GM21723 (cell line): ENCODE results near the gene MAN1B1.

Experiments
- ATAC-seq: cut with Tn5 transposase; IDR thresholded peaks from one replicate; pipeline ENCODE4 v1.9.1; 2021; ENCODE audit warnings: mild to moderate bottlenecking, moderate library complexity; ENCODE audit not compliant: unreplicated experiment

The MAN1B1 gene

DNA sequence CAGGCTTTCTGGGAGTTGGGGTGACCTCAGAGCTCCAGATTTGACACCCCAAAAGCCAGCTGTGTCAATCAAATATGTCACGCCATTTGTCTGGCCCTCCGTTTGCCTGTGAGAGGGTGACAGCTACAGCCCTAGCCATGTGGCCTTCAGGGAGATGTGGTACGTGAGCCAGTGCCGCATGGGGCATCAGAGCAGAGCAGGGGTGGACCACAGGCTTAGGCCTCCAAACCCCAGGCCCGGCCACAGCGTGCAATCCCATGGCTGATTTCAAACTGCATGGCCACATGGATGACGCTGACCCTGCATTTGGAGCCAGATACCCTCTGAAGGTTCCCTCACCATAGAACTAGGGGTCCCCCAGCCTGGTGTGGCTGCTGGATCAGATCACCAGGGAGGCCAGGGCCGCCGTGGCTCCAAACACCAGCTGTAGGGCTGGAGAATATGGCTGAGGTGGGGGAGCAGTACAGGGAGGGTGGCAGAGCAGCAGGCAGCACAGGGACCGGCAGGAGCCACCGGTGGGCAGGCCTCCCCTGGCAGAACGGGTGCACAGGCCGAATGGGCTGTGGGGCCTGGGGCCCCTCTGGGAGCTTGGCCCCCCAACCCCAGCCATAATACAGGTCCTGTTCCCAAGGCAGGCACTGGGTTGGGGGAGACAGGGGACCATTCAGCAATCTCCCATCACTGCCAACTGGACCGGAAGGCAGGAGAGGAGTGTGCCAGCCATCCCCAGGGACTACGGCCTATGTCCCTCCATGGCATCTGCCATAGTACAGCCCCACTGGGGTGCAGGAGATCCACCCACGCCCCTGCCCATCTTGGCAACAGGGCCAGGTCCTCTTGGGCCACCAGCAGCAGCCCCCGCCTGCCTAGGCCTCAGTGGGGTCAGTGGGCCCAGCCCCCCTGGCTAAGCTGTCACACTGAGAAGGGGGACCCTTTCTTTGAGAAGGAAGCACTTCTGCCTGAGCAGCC lies 18.0 kb upstream of the MAN1B1 start:
- no peak for ATAC-seq

GRCh38 chr9:137069508-137070091 lies 17.2 kb upstream of the MAN1B1 start:
- ATAC-seq = peak; percentile 19

DNA sequence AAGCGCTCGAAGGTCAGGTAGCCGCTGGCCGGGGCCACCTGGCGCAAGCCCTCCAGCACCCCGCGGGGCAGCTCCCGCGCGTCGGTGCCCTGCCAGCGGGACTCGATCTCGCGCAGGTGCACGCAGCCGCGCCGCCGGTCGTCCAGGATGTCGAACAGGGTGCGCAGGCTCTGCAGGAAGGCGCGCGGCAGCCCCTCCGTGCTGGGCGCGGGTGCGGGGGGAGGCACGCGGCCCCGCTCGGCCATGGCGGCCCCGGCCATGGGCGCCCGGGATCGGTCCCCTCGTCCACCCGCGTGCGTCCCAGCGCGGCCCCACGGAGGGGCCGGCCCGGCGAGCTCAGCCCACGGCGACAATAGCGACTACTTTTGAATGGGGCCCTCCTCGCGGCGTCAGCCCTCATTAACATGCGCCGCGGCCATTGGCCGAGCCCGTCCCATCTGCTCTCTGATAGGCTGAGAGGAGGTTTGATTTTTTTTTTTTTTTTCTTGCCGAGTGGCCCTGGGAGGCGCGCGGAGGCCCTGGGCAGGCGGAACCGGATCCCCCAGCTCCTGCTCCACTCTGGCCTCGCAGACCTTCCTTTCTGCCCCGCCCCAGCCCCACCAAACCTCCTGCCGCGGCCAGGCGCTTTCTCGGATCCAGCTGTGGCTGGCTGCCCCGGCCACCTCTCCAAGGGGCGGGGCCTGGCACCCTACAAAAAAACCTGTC lies 16.4 kb upstream of the MAN1B1 start, which contains the start of gene SAPCD2:
Gene SAPCD2 (minus strand): TSS at position 357 of the 705 bp plus-strand sequence. CDS start 97 bp downstream, at position 260.
- peak; percentile 63 for ATAC-seq

GRCh38 chr9:137070906-137071275 lies 15.9 kb upstream of the MAN1B1 start:
- no peak for ATAC-seq

- ATAC-seq = no peak
Measured at GRCh38 chr9:137071282-137071681, 15.5 kb upstream of the MAN1B1 start.

DNA sequence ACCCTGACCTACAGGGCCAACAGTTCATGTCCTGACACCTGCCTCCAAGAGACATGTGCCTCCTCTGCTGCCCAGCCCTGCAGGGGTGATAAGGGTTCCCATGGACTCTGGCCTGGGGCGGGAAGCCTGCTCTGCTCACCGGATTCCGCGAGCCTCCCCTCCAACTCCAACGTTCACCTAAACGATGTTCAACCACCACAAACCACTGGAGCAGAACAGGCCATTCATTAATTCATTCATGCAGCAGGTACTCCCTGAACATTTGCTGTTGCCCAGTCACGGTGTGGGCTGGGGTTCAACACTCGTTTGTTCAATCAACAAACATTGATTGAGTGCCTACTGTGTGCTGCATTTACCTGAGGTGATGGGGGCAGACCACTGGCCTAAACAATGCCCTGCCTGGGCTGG lies 12.8 kb upstream of the MAN1B1 start:
- no peak for ATAC-seq

- ATAC-seq = no peak
Measured at GRCh38 chr9:137074657-137075274, 12.0 kb upstream of the MAN1B1 start.

DNA sequence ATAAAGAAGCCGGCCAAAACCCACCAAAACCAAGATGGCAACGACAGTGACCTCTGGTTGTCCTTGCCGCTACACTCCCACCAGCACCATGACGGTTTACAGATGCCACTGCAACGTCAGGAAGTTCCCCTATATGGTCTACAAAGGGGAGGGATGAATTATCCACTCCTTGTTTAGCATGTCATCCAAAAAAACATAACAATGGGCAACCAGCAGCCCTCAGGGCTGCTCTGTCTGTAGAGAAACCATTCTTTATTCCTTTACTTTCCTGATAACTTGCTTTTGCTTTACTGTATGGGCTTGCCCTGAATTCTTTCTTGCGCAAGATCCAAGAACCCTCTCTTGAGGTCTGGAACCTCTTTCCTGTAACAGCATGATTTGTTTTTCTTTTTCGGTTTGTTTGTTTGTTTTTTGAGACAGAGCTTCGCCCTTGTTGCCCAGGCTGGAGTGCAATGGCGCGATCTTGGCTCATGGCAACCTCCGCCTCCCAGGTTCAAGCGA lies 11.5 kb upstream of the MAN1B1 start:
- ATAC-seq = no peak

DNA sequence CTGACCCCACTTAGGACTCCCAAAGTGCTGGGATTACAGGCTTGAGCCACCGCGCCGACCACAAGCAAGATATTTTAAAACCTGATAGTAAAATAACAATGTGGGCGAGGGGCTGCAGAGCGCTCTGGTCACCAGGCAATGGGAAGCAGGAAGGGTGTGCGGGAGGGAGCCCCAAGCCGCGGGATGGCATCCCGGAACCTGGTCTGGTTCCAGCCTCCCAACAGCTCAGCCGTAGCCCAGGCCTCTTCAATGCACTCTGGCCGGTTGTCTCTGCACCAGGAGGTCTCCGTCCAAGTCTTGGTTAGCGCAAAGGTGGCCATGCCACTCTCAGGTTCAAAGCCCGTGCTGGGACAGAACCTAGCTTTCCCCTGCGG lies 10.2 kb upstream of the MAN1B1 start:
- no peak for ATAC-seq

GRCh38 chr9:137077010-137077747 lies 9.6 kb upstream of the MAN1B1 start, which contains the start of gene UAP1L1:
Gene UAP1L1, plus strand, starts transcription at chr9:137077517. Its CDS starts 16 bp downstream, at chr9:137077533.
- ATAC-seq = peak; percentile 63

DNA sequence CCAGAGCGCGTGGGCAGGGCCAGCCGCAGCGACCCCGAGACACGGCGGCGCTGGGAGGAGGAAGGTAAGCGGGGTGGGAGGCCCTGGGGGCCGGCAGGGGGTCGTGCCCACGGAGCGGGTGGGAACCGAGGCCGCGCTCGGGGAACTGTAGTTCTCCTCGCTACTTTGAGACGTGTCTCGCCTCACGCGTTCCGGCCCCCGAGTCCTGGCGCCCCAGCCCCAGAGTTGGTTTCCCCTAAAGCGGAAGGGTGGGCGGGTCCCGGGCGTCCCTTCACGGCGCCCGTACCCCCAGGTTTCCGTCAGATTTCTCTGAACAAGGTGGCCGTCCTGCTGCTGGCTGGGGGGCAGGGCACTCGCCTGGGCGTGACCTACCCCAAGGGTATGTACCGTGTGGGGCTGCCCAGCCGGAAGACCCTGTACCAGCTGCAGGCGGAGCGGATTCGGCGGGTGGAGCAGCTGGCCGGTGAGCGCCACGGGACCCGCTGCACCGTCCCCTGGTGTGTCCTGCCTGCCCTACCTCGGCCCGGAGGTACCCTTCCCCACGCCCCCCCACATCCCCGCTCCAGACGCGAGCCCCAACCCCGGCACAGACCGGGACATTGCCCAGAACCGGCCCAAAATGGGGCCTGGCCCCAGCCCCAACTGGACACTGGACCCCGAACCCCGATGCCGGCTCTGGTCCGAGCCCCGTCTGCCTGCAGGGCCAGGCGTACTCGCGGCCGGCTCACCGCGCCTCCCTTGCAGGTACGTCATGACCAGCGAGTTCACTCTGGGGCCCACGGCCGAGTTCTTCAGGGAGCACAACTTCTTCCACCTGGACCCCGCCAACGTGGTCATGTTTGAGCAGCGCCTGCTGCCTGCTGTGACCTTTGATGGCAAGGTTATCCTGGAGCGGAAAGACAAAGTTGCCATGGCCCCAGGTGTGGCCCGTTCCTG lies 8.8 kb upstream of the MAN1B1 start:
- ATAC-seq = peak; percentile 35

- ATAC-seq = no peak
Measured at GRCh38 chr9:137078701-137079400, 7.9 kb upstream of the MAN1B1 start.

- no peak for ATAC-seq
Measured at GRCh38 chr9:137079401-137079787, 7.4 kb upstream of the MAN1B1 start.

DNA sequence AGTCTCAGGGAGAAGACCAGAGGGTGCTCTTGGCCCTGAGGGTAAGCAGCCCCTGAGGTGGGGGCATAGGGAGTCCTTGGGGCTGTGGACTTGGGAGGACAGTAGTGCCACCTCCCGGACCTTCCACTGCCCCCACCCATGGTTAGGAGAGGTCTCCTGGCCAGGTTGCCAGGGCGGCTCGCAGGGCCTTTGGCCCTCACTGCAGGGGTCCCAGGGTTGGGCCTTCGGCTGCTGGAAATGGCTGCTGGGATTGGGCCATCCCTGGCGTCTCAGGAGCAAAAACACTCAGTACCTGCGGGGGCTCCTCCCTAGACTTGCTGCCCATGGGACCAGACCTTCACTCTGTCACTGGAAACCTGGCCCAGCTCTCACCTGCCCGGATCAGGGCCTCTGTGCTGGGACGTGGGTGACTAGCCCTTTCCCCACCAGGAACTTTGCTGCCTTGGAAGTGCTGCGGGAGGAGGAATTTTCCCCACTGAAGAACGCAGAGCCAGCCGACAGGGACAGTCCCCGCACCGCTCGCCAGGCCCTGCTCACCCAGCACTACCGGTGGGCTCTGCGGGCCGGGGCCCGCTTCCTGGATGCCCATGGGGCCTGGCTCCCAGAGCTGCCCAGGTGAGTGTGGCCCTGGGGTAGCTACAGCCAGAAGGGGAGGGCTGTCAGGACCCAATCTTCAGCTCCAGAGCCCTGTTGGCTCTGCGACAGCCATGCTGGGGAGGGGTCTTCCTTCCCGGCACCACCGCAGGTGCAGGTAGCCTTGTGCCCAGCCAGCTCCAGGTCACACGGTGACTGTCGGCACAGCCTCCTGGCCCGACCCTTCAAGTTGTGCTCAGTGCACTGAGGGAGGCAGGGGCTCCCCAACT lies 6.3 kb upstream of the MAN1B1 start:
- no peak for ATAC-seq

DNA sequence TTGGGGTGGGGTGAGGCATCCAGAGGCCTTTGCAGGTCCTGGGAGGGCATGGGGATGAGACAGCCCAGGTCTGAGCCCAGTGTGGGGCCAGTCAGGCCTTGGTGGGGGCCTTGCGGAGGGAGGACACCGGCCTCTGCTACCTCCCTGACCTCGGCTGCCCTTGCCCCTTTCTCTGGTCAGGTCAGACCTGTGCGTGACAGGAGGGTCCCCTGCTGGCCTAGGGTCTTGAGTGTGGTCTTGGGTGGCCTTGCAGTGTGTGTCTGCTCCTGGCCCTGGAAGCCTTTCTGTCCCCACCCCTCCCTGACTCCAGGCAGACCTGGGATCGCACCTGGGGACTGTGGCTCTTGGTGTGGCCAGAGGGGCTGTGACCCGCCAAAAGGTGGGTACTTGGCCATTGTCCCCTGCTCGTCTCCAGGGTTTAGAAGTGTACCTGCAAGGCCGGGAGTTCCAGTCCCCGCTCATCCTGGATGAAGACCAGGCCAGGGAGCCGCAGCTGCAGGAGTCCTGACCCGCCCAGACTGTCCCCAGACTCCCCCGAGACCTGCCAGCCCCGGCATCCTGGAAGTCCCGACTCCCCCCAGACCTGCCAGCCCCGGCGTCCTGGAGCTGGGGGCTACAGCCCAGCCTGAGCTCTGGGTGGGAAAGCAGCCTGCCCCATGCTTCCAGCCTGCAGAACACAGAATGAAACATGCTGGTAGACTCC lies 4.4 kb upstream of the MAN1B1 start:
- ATAC-seq = no peak

DNA sequence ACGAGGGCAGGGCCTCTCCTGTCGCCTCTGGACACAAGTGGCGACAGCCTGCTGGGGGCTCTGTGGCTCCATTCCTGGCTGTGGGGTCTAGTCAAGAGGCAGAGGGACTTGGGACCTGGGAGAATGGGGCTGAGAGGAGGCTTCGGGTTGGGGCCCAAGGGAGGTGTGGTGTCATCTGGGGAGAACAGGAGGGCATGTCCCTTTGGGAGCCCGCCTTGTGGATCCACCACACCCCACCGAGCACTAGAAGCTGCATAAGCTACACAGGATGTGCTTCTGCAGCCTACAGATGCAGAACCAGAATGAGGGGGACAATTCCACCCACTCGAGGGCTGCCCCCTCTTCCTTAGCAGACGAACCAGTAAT lies 3.9 kb upstream of the MAN1B1 start:
- ATAC-seq = no peak

DNA sequence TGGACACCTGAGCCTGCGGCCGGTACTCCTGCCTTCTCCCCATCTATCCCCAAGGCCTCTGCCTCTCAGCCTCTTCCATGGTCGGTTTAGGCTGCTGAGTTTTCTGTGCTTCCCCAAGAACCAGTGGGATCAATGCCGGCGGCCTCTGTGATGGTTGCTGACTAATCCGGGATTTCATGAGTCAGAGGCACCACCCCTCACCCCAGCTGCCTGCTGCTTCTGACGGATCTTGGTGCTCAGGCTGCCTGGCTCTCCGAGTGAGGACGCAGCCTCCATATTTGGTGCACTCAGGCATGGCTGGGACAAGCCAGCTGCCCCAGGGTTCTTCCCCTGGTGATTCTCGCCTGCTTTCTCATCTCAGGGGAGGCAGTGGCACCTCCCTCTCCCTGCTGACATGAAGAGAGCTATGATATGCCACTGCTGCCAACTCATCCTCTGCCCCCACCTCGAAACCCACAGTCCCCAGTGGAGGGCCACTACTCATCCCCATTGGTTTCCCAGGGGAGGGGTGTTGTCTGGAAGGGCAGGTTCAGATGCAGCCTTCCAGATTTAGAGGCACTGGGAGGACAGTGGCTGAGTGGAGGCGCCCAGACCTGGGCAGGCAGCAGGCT lies 3.3 kb upstream of the MAN1B1 start:
- ATAC-seq = no peak
